ENCODE results near the gene MAPK9.
"Not testable (repeated sequence)": the region's sequence is repeated elsewhere in the genome, so short reads cannot be mapped to it uniquely, and the experiment has no call there.

The MAPK9 gene

DNA sequence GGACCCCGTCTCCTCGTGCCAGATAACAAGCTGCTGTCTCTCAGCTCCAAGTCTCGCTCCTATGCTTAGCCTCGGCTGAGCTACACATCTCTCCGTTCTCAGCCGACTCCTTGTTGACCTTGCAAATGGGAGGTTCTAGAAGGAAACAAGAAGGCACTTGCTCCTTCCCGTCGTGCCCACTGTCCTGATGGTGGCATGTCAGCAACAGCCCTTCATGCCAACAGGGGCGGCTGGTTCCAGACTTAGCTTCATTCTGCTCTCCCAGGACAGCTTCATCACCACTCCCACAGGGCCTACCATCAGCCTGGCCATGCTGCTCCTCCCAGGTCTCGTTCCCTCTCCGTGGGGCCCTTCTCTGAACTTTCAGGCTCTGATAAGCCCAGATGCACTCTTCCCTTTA is 69.8 kb downstream of the MAPK9 start:
- no peak for DNase-seq

DNA sequence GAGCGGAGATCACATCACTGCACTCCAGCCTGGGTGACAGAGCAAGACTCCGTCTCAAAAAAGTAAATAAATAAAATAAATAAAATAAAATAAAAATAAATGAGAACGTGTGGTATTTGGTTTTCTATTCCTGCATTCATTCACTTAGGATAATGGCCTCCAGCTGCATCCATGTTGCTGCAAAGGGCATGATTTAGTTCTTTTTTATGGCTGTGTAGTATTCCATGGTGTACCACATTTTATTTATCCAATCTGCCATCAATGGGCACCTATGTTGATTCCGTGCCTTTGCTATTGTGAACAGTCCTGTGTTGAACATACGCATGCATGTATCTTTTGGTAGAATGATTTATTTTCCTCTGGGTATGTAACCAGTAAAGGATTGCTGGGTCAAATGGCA is 74.1 kb downstream of the MAPK9 start:
- no peak for DNase-seq

DNA sequence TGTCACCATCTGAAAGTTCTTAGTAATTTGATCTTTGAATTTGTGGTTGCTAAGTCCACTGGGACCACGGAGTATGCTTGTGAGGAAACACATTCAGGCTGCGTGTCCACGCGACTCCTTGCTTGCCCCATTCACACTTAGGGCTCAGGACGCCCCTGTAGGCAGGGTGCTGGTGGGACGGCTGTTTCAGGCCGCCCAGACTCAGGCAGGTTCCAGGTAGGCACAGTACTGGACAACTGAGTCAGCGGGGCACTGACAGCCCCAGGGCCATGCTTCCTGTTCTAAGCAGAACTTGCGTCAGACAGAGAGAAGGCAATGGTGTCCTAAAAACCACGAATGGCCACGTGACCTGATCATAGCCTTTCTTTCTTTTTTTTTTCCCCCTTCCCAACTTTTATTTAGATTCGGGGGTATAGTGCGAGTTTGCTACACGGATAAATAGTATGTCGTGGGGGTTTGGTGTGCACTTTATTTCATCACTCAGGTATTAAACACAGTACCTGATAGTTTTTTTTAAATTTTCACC is 75.2 kb downstream of the MAPK9 start:
- DNase-seq = no peak

DNA sequence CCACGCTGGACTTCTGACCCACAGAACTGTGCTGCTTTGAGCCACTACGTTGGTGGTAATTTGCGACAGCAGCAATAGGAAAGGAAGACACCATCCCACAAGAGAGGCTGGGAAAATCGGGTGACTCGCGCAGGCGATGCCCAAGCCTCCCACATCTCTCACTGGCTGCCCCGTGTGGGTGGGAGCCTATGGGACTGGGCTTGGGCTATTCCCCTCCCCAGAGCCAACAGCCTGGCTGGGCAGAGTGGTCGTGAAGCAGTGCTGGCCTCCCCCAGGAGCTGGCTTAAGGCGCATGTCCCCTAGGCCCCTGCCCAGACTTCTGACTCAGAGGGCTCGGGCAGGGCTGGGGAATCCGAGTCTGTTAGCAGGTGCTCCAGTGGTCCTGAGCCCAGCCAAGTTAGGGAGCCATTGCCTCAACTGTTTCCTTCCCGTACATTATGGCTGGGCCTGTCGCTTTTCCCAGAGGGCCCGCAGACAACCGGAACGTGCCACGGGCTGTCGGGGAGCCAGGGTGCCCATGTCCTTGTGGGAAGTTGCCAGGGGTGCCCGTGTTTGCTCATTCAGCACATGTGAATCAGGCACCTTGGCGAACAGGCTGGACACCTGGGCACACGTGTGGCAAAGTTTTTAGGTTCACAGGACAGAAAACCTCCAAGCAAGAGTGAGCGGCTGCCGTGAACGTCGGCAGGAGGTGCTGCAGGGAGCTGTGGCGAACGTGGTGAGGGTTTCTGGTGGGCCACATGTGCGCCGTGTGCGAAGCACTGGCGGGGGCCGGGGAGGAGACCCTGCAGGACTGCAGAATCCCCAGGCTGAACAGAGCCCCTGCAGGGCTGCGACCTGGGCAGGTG is 75.9 kb downstream of the MAPK9 start:
- no peak for DNase-seq

DNA sequence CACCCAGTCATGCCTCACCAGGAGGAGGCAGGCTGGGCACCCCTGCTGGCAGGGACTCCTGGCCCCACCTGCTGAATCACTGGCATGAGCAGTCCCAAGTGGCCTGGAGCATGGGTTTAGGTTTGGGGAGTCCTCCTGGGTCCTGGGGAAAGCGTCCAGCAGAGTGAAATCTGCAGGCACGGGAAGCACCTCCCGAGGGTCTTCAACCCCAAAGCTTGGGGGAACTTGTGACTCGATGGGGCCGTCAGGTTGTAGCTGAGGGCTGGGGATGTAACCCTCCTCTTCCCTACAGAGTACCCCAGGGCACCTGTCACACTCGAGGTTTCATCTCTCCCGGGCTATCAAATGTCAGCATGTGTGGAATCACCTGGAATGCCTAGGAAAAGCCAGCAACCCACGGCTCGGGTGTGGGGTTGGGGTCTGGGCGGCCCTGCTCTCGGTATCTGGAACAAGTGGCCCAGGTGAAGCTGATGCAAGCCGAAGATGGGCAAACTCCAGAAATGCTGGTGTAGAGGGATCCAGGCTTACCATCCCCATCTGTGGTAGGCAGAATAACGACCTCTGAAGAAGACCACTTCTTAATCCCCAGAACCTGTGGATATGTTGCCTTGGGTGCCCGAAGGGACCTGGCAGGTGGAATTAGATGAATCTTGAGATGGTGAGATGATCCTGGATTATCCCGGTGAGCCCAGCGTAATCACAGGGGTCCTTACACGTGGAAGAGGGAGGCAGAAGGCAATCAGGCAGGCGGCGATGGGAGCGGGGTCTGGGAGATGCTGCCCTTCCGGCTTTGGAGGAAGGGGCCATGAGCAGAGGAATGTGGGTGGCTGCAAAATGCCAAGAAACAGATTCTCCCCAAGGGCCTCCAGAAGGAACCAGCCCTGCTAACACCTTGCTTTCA is 76.8 kb downstream of the MAPK9 start:
- DNase-seq = no peak

DNA sequence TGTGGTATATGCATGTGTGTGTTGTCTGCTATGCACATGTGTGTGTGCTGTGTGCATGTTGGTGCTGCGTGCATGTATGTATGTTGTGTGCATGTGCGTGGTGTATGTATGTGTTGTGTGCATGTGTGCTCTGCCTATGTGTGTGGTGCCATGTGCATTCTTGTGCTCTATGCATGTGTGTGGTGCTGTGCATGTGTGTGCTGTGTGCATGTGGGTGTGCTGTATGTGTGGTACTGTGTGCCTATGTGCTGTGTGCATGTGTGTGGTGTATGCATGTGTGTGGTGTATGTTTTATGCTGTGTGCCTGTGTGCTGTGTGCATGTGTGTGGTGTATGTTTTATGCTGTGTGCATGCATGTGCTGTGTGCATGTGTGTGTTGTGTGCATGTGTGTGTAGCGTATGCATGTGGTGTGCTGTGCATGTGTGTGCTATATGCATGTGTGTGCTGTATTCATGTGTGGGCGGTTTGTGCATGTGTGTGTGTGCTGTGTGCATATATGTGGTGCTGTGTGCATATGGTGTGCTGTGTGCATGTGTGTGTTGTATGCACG is 78.2 kb downstream of the MAPK9 start:
- no peak for DNase-seq

DNA sequence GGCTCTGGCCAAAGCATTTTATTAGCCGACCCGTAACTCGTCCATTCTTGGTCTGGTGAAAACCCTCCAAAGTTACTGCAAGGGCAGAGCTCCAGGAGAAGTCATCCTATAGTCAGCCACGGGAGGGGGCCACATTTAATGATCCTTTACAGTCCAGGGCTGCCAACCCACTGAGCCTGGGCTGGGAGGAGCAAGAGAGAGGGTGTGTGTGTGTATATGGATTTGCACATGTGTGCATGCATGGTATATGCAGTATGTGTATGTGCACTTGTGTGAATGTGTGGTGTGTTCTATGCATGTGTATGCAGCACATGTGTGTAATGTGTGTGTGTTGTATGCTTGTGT is 78.7 kb downstream of the MAPK9 start:
- DNase-seq = no peak

DNA sequence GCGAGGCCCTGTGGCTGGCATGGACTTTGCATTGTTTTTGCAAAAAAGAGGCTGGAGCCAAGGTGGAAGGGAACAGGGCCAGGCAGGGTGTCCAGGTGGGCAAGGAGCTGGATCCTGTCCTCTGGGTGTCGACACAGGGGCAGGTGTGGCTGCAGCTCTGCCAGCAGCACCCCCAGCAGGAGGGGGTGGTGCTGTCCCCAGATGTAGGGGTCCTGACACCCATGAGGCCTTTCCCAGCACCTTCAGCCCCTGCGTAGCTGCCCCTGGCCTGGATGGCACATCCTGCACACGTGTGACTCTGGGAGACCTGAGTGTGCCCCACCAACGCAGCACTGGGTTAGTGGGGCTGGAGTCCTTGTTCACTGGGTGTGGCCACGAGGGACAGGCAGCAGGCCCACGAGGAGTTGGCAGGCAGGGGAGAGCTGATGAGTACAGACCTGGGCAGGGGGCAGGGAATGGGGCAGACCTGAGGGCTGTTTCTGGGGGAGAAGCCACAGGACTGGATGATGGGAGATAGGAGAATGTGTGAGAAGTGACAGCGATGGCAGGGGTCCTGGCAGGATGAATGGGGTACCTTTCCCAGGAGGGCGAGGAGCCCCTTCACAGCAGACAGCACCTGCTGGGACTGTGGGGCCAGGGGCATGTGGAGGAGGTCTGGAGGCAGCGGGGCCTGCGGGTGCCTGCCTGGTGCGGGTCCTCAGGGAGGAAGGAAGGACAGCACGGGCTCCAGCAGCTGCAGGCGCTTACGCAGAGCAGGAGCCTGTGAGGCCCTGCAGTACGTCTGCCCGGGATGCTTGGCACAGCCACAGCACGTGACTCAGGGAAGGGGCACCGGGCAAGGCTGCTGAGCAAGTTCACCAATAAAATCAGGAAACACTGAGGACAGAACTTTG is 79.3 kb downstream of the MAPK9 start:
- no peak for DNase-seq

DNA sequence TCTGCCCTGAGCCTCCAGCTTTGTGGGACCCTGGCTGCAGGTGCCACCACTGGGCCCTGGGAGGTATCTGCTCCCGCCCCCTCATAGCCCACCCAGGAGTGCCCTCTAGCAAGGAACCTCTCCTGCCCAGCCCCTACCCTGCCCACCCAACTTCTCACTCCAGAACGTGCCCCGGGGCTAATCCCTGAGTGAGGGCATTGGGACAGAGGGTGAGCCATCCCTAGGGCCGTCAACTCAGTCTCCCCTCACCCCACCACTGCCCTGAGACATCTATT is 80.2 kb downstream of the MAPK9 start:
- DNase-seq = no peak

DNA sequence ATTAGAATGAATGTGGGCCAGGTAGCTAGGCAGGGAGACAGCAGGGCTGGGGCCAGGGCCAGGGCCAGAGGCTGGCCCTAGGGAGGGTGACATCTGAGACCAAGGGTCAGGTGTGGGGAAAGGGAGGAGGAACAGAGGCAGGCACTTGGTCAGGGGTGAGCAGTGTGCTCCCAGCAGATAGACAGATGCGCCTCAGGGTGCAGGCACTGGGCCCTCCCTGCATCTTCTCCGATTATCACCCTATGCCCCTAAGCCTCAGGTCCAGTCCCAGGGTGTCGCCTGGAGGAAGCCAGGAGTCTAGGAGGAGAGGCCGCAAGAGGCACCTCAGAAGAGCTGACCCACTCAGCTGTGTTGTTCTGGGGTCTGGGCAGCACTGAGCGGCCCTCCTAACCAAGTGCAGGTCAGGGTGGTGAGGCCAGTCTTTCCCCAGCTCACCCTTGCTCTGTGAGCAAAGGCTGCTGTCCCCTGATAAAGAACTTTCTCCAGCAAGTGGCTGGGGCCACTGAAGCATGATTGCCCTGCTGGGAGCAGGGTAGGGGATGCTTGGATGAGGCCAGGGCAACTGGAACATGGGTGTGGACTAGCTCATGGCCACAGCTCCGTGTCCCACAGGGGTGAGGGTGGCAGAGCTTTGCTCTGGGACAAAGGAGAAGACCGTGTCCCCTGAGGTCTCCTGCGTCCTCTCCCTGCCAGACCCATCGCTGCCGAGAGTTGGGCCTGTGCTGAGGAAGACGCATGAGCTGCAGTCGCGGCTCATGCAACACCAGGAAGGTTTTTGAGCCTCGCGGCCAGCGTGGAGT is 80.7 kb downstream of the MAPK9 start:
- no peak for DNase-seq

DNA sequence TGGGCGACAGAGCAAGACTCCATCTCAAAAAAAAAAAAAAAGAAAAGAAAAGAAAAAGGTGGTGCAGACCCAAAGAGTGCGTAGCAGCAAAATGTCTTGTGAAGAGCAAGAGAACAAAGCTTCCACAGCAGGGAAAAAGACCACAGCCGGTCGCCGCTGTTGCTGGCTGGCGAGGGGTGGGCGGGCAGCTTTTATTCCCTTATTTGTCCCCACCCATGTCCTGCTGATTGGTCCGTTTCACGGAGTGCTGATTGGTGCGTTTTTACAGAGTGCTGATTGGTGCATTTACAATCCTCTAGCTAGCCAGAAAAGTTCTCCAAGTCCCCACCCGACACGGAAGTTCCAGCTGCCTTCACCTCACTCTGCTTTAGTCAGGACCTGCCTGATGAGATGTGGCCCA is 81.8 kb downstream of the MAPK9 start:
- not testable (repeated sequence) for DNase-seq

DNA sequence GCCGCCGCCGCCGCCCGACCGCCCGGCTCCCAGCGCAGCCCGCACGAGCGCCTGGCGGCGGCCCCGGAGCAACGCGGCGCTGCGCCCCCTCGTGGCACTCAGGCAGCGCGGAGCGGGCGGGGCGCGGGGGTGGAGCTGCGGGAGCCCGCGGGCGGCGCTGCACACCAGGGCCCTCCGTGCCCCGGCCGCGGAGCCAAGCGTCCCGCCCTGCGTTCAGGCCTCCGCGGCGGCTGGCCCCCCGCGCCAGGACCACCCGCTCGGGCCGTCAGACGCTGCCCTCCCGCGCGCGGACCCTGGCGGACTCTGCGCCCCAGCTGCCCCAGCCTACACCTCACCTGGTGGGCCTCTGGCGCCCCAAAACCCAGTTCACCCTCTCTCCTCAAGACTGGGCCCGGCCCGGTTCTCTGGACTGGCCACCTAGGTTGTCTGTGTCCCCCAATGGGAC is 82.7 kb downstream of the MAPK9 start, which contains the start of gene RASGEF1C:
TSS of gene RASGEF1C (minus strand) at position 75 of the 445 bp plus-strand sequence. CDS start 71,159 bp downstream, outside the sequence.
- DNase-seq = peak; percentile 75

DNA sequence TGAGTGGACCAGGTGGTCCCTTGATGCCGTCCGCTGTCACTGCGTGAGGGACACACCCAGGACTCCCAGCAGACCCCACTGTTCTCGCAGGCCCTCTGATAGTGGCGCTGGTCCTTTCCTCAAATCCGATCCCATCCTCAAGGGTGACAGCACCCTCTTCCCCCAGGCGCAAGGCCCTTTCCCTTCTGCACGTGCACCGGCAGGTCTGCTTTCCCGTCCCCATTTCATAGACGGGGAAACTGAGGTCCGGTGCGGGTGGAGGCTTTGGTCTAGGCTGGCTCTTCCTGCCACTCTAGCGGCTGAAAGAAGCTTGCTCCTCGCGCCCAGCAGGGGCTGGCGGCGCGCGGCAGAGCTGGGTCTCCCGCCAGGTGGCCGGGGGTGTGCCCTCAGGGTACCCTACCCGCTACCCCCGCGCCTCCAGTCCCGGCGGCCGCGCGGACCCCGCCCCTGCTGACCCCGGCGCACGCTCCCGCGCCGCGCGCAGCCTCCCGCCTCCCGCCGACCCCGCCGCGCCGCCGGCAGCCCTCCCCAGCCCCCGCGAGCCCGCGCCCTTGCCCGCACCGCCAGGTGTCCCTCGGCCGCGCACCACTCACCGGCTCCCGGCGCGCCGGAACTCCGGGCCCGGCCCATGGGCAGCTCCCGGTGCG is 83.3 kb downstream of the MAPK9 start:
- peak; percentile 10 for DNase-seq

DNA sequence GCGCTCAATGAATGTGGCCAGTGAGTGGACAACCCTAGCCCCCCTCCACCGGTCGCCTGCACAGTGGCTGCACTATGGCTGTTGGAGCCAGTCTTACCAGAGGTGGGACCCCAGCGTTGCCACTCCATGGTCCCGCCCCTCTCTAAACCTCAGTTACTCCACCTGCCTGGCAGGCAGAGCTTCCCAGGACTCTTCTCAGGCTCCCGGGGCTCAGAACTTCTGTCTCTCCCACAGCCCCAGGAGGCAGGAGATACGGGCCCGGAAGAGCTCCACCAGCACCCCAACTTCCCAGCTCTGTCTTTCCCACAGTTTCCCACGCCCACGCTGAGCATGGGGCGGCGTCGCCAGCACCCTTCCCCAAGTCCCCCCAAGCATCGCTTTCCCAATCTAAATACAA is 83.8 kb downstream of the MAPK9 start:
- DNase-seq = no peak

DNA sequence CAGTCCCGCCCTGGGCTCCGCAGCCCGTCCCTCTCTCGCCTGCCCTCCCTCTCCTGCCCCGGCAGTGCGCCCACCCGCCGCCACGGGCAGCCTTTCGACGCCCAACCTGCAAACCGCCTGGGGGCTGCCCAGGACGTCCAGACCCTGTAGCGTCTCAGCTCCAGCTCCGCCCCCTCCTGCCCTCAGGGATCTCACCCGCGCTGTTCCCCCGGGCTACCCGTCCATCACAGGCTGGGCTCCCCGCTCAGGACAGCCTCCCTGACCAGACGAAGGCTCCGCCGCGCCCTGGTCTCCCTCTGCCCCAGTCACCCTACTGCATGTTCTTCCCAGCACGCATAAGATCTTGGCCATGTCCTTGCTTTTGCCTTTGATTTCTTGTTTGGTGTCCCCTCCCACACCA is 84.3 kb downstream of the MAPK9 start:
- no peak for DNase-seq

DNA sequence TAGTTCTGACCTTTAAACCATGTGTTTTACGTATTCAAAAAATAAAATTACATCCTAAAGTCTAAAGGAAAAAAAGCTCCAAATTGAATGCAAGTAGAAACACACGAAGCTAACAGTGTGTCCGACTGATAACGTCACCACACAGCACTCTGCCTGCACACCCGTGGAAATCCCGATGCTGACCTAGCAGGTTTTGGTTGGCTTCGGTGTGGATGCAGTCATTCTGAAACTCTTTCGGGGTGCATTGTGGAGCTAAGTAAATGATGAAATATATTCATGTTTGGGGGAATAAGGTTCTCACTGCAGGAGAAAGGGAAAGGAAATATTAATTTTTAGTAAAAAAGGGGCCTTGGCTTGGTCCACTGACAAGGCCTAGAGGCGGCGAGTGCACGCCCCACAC is 84.9 kb downstream of the MAPK9 start:
- no peak for DNase-seq

DNA sequence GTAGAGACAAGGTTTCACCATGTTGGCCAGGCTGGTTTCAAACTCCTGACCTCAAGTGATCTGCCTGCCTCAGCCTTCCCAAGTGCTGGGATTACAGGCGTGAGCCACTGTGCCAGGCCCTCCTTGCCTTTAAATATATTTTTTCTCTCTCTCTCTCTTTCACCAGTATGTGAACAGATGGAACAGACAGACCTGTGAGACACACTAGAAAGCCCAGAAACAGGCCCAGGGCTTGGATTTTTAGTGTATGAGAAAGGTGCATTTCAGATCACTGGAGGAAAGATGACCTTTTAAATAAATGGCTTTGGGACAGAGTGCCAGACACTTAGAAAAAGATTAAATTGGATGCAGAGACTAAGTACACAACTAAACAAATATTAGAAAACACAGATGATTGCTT is 86.0 kb downstream of the MAPK9 start:
- DNase-seq = no peak

DNA sequence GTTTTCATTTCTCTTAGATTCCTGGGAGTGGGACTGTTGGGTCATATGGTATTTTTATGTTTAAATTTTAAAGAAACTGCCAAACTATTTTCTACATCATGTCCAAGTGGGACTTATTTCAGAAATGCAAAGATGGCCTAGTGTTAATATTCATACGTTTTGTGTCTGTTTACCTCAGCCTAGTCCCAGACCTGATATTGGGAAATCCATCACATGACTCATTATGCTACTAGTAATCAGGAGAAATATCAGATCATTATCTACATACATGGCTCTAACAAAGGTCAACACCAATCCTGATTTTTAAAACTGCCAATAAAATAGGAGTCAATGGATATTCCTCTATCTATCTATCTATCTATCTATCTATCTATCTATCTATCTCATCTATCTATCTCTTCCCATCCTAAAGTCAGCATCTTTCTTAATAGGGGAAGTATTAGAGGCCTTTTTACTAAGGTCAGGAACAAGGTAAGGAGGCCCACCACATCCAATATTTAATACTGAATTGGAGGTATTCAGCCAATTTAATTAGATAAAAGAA is 87.5 kb downstream of the MAPK9 start:
- DNase-seq = no peak

DNA sequence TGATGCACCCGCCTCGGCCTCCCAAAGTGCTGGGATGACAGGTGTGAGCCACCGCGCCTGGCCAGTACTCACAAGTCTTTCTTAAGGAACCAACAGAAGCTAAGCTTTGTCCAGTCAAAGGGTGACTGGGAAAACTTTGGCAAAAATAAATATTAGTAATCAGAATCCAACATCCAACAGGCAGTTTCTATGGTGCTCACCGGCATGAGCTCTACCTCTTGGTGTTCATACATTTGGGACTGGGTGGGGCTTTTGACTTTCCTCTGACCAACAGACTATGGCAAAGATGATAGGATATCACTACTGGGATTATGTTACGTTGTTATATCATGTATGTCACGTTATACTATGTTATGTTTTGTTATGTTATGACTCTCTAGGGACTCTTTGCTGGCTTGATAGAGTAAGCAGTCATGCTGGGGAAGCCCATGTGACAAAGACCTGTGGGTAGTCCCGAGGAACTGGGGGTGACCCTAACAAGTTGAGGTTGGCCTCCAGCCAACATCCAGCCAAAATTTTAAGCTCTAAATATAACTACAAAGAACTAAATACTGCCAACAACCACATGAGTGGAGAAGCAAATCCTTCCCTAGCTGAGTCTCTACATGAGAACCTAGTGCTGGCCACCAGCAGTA is 88.8 kb downstream of the MAPK9 start:
- DNase-seq = no peak
